ENCODE data around the gene ADAMTS17.

The ADAMTS17 gene

DNA sequence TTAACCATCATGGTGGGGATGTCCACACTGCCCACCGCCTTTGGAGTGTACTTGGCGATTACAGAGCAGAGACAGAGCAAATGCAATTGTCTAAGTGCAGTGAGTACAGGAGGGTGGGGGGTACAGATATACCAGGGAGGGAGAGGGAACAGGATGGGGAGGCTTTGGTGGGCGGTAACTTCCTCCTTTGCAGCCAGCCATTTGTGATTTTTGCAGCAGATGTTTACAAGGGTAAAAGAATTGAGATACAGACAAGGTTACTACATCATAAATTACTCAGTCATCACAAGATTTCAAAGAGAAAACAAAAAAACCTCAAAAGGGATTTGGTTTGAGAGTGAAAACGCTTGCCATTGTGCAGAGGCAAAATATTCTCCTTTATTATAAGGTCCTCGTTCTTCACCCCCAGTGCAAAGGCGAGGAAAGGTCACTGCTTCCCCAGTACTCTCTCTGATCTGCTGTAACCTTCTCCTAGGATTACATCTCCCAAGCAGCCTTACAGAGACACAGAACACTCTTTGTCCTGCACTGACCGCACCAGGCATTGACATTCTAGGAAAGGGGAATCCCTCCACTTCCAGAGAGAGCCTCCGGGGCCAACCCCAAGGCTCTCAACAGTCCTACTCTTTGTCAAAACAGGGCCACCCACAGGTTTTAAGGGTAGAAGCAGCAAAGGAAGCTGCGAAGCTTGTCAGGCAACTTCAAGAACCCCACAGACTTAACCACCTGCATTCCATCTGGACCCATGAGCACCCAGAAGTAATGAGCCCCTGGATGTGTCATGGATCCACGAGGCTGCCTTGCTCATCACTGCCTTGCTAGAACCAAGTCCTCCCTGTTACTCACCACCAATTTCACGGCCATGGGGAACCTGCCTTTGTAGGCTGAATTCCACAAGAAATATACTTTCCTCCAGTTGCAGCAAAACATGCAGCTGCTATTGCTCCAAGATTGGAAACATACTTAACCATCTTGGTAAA is 117.3 kb downstream of the ADAMTS17 start:
- TF ChIP-seq, protein P1, sequence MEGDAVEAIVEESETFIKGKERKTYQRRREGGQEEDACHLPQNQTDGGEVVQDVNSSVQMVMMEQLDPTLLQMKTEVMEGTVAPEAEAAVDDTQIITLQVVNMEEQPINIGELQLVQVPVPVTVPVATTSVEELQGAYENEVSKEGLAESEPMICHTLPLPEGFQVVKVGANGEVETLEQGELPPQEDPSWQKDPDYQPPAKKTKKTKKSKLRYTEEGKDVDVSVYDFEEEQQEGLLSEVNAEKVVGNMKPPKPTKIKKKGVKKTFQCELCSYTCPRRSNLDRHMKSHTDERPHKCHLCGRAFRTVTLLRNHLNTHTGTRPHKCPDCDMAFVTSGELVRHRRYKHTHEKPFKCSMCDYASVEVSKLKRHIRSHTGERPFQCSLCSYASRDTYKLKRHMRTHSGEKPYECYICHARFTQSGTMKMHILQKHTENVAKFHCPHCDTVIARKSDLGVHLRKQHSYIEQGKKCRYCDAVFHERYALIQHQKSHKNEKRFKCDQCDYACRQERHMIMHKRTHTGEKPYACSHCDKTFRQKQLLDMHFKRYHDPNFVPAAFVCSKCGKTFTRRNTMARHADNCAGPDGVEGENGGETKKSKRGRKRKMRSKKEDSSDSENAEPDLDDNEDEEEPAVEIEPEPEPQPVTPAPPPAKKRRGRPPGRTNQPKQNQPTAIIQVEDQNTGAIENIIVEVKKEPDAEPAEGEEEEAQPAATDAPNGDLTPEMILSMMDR (conservative IDR thresholded peaks at IDR 0.05) = no peak
- H3K27ac ChIP-seq = no peak overlapping the region

DNA sequence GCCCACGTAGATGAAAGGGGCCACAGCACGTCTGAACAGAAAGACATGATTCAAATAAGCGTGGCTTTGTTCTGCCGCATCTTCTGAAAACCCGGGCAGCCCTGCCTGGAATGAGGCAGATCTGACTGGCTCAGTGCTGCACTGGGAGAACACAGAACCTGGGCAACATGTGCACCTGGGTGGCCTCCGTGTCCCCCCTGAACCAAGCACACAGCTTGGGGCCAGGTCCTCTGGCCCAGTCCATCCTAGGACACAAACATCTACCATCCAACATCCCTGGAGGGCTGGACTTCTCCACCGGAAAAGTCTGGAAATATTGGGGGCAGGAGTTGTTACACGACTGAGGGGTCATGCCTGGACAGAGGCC is 119.4 kb downstream of the ADAMTS17 start:
- TF ChIP-seq, protein P1 (conservative IDR thresholded peaks at IDR 0.05) = no peak
- no peak overlapping the region for H3K27ac ChIP-seq

DNA sequence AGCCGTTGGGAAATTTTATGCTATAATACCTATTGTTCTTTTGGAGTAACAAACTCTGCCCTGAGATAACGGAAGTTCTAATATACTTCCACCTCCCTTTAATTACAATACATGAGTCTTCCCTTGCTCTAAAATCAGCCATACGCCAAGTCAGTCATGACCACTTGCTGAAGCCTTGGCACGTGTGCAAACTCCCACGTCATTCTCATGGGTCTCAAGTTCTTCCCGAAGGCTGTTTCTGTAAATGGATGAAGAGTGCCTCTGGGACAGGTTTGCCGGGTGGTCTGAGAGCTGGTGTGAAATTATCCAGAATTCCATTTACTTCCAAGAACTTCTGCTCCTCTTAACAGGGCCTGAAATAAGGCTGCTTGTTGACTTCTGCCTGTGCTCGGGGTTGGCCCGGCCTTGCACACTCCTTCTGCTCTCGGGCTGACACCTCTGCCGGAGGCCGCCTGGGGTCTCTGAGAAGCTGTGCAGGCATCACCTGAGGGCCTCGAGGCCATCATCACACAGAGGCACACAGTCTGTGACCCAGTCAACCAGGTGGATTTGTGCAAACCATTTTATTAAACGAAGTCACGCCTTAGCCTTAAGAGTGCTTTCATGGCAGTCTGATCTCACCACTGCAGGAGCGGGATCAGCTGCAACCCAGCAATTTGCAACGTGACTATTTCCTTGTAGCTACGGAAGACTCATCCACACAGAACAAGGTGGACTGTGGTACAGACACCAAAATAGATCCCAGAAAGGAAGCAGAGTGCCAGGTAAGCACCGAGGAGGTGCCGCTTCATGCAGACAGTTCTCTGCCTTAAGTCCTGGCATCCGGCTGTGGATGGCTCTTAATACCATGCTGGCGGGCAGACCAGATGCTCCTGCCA is 120.1 kb downstream of the ADAMTS17 start:
- no peak overlapping the region for H3K27ac ChIP-seq
- TF ChIP-seq, protein P1 (conservative IDR thresholded peaks at IDR 0.05) = no peak

DNA sequence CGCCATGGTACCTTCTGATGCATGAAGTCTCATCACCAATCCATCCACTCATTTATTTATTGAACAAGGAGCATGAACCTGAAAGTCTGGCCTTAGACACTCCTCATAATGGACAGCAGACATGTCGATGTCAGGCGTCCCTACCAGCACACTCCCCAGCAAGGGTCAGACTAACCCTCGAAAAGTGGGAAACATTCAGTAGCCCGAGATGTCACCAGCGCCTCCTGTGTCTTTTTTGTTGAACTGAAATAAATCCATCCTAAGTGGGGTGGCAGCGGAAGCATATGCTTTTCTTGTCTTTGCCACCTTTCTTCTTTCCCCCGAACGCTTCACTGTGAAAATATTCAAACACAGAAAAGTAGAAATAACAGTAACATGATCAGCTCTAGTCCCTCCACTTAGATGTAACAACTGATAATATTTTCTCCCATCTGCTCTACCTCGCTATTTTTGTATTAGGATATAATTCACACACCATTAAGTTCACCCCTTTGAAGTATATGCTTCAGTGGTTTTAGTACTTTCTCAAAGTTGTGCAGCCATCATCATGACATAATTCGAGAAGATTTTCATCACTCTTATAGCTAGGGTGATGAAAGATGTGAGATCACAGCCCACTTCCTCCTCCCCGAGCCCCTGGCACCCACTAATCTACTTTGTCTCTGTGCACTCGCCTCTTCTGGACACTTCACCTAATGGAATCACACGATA is 121.6 kb downstream of the ADAMTS17 start:
- TF ChIP-seq, protein P1 (conservative IDR thresholded peaks at IDR 0.05) = no peak
- no peak overlapping the region for H3K27ac ChIP-seq

DNA sequence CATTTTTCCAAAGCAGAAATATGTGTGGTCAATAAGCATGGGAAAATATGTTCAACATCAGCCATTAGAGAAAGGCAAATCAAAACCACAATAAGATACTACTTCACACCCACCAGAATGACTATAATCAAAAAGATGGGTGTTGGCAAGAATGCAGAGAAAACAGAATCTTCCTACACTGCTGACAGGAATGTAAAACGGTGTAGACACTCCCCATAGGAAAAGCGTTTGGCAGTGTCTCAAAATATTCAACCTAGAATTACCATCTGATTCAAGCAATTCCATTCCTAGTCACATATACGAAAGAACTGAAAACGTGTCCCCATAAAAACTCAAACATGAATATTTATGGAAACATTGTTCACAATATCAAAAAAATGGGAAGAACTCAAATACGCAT is 123.3 kb downstream of the ADAMTS17 start:
- TF ChIP-seq, protein P1 (conservative IDR thresholded peaks at IDR 0.05) = no peak
- no peak overlapping the region for H3K27ac ChIP-seq

DNA sequence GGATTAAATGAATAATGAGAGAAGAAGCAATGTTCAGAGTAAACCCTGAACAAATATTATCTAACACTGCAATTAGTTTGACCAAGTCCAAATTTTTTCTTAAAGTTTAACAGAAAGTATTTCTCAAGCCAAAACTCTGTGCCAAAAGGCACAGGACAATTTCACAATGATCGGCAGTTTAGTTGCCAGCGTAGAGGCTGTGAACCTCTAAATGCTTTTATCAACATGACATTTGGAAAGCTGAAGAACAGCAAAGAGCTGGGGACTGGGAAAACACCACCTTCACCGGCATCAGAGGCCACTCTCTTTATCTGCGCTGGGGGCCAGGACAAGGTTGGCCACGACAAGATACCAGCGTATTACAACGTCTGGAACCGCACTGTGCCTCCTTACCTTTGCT is 125.6 kb downstream of the ADAMTS17 start:
- no peak overlapping the region for H3K27ac ChIP-seq
- TF ChIP-seq, protein P1 (conservative IDR thresholded peaks at IDR 0.05) = no peak

DNA sequence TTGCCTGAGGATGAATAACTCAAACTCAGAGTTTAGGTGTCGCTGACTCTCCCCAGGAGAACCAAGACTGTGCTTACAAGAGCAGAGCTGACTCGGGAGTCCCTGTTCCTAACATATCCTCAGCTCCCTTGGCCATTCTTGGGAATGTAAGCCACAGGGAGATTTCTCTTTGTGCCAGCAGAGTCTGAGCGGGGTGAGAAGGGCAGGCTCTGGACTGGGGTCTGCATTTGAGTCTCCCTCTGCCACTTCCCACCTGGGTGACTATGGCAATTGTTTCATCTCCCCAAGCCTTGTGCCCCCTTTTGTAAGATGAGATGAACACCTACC is 126.0 kb downstream of the ADAMTS17 start:
- TF ChIP-seq, protein P1 (conservative IDR thresholded peaks at IDR 0.05) = no peak
- no peak overlapping the region for H3K27ac ChIP-seq

All from VCaP (cell line).